GM23338 (cell line): ENCODE measurements around the gene PGC. TPM values are rescaled to one million over a fixed set of nuclear protein-coding genes. Genes with fewer than 3 reads are reported as not detected.

Experiments used
- ATAC-seq: fragments of 200-7000 bp; cut with Tn5 transposase; 3 replicates; pipeline ENCODE4 v1.9.1; 2020
- DNase-seq: peaks from one replicate; pipeline ENCODE4 v3.0.0-alpha.2; 2015; ENCODE audit warnings: low spot score
- H2AFZ ChIP-seq: fragments of 200-600 bp; sonication (generic); 2 replicates; pipeline ENCODE4 v1.8.0; 2016; ENCODE audit warnings: antibody characterized with exemption, mild to moderate bottlenecking, moderate library complexity
- H3F3A ChIP-seq: fragments of 200-600 bp; sonication (generic); replicated peaks from 2 replicates; pipeline ENCODE4 v1.8.0; 2017; ENCODE audit warnings: antibody characterized with exemption, mixed run types, low read depth
- H3K27ac ChIP-seq: fragments of 200-600 bp; sonication (generic); 2 replicates; pipeline ENCODE4 v1.6.1; 2016; ENCODE audit warnings: low read depth
- H3K27me3 ChIP-seq: fragments of 200-600 bp; sonication (generic); 2 replicates; pipeline ENCODE4 v1.8.0; 2016; ENCODE audit warnings: mild to moderate bottlenecking, mixed run types, moderate library complexity; ENCODE audit not compliant: insufficient read depth
- H3K36me3 ChIP-seq: fragments of 200-600 bp; sonication (generic); 2 replicates; pipeline ENCODE4 v1.8.0; 2016; ENCODE audit warnings: mild to moderate bottlenecking; ENCODE audit not compliant: insufficient read depth
- H3K4me1 ChIP-seq: fragments of 200-600 bp; sonication (generic); 2 replicates; pipeline ENCODE4 v1.8.0; 2016; ENCODE audit warnings: mild to moderate bottlenecking, moderate library complexity; ENCODE audit not compliant: insufficient read depth
- H3K4me2 ChIP-seq: fragments of 200-600 bp; sonication (generic); 2 replicates; pipeline ENCODE4 v1.7.1; 2017; ENCODE audit warnings: mixed run types
- H3K4me3 ChIP-seq: fragments of 200-600 bp; sonication (generic); 2 replicates; pipeline ENCODE4 v1.6.1; 2016; ENCODE audit warnings: mixed run types
- H3K79me2 ChIP-seq: fragments of 200-600 bp; sonication (generic); replicated peaks from 2 replicates; pipeline ENCODE4 v1.8.0; 2017; ENCODE audit warnings: mild to moderate bottlenecking; ENCODE audit not compliant: insufficient read depth
- H3K9me2 ChIP-seq: fragments of 200-600 bp; sonication (generic); 2 replicates; pipeline ENCODE4 v1.8.0; 2017; ENCODE audit not compliant: insufficient read depth
- H4K20me1 ChIP-seq: fragments of 200-600 bp; sonication (generic); replicated peaks from 2 replicates; pipeline ENCODE4 v1.8.0; 2017; ENCODE audit warnings: mild to moderate bottlenecking; ENCODE audit not compliant: insufficient read depth
- H3K27ac Mint-ChIP-seq: 2 replicates; pipeline ENCODE4 v1.8.0; 2020; ENCODE audit warnings: inconsistent platforms, mild to moderate bottlenecking, moderate library complexity, mixed read lengths
- H3K27me3 Mint-ChIP-seq: 3 replicates; pipeline ENCODE4 v1.8.0; 2022; ENCODE audit warnings: low read depth, mild to moderate bottlenecking, moderate library complexity, mixed read lengths, inconsistent platforms; ENCODE audit not compliant: insufficient read depth, poor library complexity
- H3K36me3 Mint-ChIP-seq: 3 replicates; pipeline ENCODE4 v1.8.0; 2021; ENCODE audit warnings: low read depth, mild to moderate bottlenecking, inconsistent platforms, moderate library complexity, mixed read lengths
- H3K4me1 Mint-ChIP-seq: 3 replicates; pipeline ENCODE4 v1.8.0; 2020; ENCODE audit warnings: mild to moderate bottlenecking, inconsistent platforms, mixed read lengths
- H3K4me3 Mint-ChIP-seq: 3 replicates; pipeline ENCODE4 v1.8.0; 2021; ENCODE audit warnings: moderate library complexity, mild to moderate bottlenecking, inconsistent platforms, mixed read lengths
- H3K9me3 Mint-ChIP-seq: 3 replicates; pipeline ENCODE4 v1.8.0; 2020; ENCODE audit warnings: moderate library complexity, mild to moderate bottlenecking, inconsistent platforms, mixed read lengths
- CTCF ChIP-seq, 2 experiments: fragments of 200-600 bp in 1 of 2; sonication (generic) in 1 of 2; conservative IDR thresholded peaks; 2 replicates each; pipeline versions ENCODE4 v1.5.1 to v1.6.1; 2016 to 2017; ENCODE audit warnings: antibody characterized with exemption in 2 of 2, low read depth in 2 of 2, mild to moderate bottlenecking in 2 of 2, moderate library complexity in 1 of 2
- ETS1 ChIP-seq: IDR thresholded peaks from 2 replicates; pipeline ENCODE4 v1.6.1; 2016; ENCODE audit warnings: antibody characterized with exemption
- EZH2 ChIP-seq: fragments of 200-600 bp; sonication (generic); IDR thresholded peaks from one replicate; pipeline ENCODE4 v1.8.0; 2017; ENCODE audit warnings: antibody characterized with exemption, mild to moderate bottlenecking, low read depth; ENCODE audit not compliant: unreplicated experiment
- JUNB ChIP-seq: IDR thresholded peaks from one replicate; pipeline ENCODE4 v1.6.1; 2016; ENCODE audit warnings: antibody characterized with exemption; ENCODE audit not compliant: unreplicated experiment
- POLR2AphosphoS5 ChIP-seq: IDR thresholded peaks from 2 replicates; pipeline ENCODE4 v1.6.1; 2016; ENCODE audit warnings: antibody characterized with exemption, low read depth
- REST ChIP-seq: IDR thresholded peaks from one replicate; pipeline ENCODE4 v1.6.1; 2018; ENCODE audit warnings: antibody characterized with exemption; ENCODE audit not compliant: unreplicated experiment
- ZNF331 ChIP-seq: fragments of 250-450 bp; sonication (Bioruptor Pico); IDR thresholded peaks from 2 replicates; pipeline ENCODE4 v1.5.0; 2020; ENCODE audit warnings: low read depth, mild to moderate bottlenecking, moderate library complexity
- ZNF462 ChIP-seq: fragments of 250-450 bp; sonication (Bioruptor Pico); IDR thresholded peaks from 2 replicates; pipeline ENCODE4 v1.5.0; 2020; ENCODE audit warnings: mild to moderate bottlenecking, moderate library complexity
- polyA plus RNA-seq: library from polyadenylated mRNA; unstranded; fragments of >200 nt; fragmentation: Nextera tagmentation; extraction: Ambion mirVana; gene quantifications from 2 replicates; pipeline ENCODE4 v1.2.1, GENCODE V29; 2016
- total RNA-seq: library from RNA; depleted of rRNA; stranded (reverse); fragments of >200 nt; shearing (Covaris generic); gene quantifications from 2 replicates; pipeline ENCODE4 v1.2.3, GENCODE V29; 2014

PGC gene
- total and polyA plus RNA-seq, 2 experiments from 2014 or later: not detected

DNA sequence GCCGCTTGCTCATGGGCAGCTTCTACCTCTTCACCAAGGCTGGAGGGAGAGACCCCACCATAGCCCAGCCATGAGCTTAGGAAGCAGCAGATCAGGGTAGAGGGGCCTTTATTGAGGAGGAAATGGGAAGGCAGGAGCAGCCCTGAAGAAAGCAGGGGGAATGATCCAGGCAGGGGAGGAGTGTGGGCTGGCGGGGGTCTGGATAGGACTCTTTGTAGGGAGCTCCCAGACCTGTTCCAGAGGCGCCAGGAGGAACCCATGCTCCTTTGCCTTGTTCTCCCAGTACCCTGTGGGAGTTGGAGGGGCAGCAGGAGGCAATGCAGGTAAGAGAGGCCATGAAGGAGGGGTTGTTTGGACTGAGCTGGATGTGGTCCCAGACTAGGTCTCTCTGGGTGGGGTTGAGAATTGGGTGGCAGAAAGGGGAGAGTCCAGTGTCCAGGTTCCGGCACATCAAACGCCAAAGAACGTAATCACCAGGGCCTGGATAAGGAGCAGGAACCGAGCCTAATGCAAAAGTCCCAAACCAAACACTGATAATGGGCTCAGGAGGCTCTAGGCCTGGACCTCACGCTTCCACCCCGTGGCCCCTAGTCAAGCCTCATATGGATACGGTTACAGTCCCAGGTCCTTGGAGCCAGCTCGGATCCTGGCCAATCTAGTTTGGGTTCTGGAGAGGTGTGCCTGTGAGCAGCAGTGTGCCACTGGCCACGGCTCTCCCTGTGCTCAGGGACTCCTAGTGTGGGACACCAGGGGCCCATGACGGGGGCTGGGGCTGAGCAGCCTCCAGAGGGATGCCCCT, 12.1 kb upstream of the PGC start (continued):
- TF ChIP-seq ZNF462 (CRISPR knock-in tag) (no peak), POLR2AphosphoS5 (no peak), CTCF (conservative IDR thresholded peaks at IDR 0.05; ENCODE audit: low read depth in 2 of 2) (no peak)

GRCh38 chr6:41758641-41759035, 11.4 kb upstream of the PGC start:
- no peak overlapping the region for H3K4me3 Mint-ChIP-seq
- no peak overlapping the region for H3K27ac ChIP-seq
- H3K36me3 ChIP-seq: no peaks in the 10 kb centered on the region
- peaks cover 16% of the 10 kb centered on the region for H3K27me3 Mint-ChIP-seq
- DNase-seq (no peak), ATAC-seq (no peak)
- no peaks in the 10 kb centered on the region for H3F3A ChIP-seq
- no peaks in the 10 kb centered on the region for H3K79me2 ChIP-seq
- H3K4me2 ChIP-seq: no peak overlapping the region
- H3K4me1 ChIP-seq: no peaks in the 10 kb centered on the region
- no peak overlapping the region for H3K27ac Mint-ChIP-seq
- H4K20me1 ChIP-seq: no peaks in the 10 kb centered on the region
- H2AFZ ChIP-seq: no peak overlapping the region
- H3K4me3 ChIP-seq: no peak overlapping the region
- H3K4me1 Mint-ChIP-seq: peaks cover 7% of the 10 kb centered on the region
- no peaks in the 10 kb centered on the region for H3K9me2 ChIP-seq
- no peaks in the 10 kb centered on the region for H3K9me3 Mint-ChIP-seq
- H3K27me3 ChIP-seq: no peaks in the 10 kb centered on the region
- H3K36me3 Mint-ChIP-seq: no peaks in the 10 kb centered on the region
- TF ChIP-seq JUNB (no peak), ZNF331 (CRISPR knock-in tag) (no peak), CTCF (conservative IDR thresholded peaks at IDR 0.05; ENCODE audit: low read depth in 2 of 2) (no peak), EZH2 (no peak), ETS1 (no peak), REST (no peak)
